ENCODE measurements around the gene SNX25. TPM values are rescaled to one million over a fixed set of nuclear protein-coding genes. Genes with fewer than 3 reads are reported as not detected.
"Not testable (repeated sequence)": the region's sequence is repeated elsewhere in the genome, so short reads cannot be mapped to it uniquely, and the experiment has no call there.

The SNX25 gene
- total RNA-seq, 4 donors from 2014 or later, result 7.1 to 113 (median 20.9) TPM

GRCh38 chr4:185358514-185358913, 149.1 kb downstream of the SNX25 start:
- no peak for DNase-seq
- H3K9me3 ChIP-seq, result no peaks in the 10 kb centered on the region
- intact Hi-C loops (cut with DNase I; ENCODE audit: low total_unique reads), result no loop called here
- H3K27ac ChIP-seq, result no peak overlapping the region
- TF ChIP-seq CTCF (IDR thresholded peaks at IDR 0.05), result no peak
- no peak for TF ChIP-seq POLR2A (IDR thresholded peaks at IDR 0.05)
- H3K4me3 ChIP-seq, result no peak overlapping the region
- no peaks in the 10 kb centered on the region for H3K36me3 ChIP-seq
- no peaks in the 10 kb centered on the region for H3K4me1 ChIP-seq
- no peaks in the 10 kb centered on the region for H3K27me3 ChIP-seq

DNA sequence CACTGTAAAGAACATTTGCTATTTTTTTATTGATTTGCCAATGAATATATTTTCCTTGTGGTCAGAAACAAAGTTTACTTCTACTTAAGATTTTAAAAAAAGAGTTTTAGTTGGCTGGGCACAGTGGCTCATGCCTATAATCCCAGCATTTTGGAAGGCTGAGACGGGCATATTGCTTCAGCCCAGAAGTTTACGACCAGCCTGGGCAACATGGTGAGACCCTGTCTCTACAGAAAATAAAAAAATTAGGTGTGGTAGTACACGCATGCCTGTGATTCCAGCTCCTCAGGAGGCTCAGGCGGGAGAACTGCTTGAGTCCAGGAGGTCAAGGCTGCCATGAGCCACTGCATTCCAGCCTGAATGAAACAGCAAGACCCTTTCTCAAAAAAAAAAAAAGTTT, 149.6 kb downstream of the SNX25 start:
- H3K36me3 ChIP-seq, result no peaks in the 10 kb centered on the region
- TF ChIP-seq POLR2A (IDR thresholded peaks at IDR 0.05) (no peak), CTCF (IDR thresholded peaks at IDR 0.05) (no peak)
- no peak overlapping the region for H3K4me3 ChIP-seq
- H3K27ac ChIP-seq, result no peak overlapping the region
- intact Hi-C loops (cut with DNase I; ENCODE audit: low total_unique reads), result no loop called here
- no peaks in the 10 kb centered on the region for H3K9me3 ChIP-seq
- DNase-seq, result no peak
- no peaks in the 10 kb centered on the region for H3K4me1 ChIP-seq
- no peaks in the 10 kb centered on the region for H3K27me3 ChIP-seq

DNA sequence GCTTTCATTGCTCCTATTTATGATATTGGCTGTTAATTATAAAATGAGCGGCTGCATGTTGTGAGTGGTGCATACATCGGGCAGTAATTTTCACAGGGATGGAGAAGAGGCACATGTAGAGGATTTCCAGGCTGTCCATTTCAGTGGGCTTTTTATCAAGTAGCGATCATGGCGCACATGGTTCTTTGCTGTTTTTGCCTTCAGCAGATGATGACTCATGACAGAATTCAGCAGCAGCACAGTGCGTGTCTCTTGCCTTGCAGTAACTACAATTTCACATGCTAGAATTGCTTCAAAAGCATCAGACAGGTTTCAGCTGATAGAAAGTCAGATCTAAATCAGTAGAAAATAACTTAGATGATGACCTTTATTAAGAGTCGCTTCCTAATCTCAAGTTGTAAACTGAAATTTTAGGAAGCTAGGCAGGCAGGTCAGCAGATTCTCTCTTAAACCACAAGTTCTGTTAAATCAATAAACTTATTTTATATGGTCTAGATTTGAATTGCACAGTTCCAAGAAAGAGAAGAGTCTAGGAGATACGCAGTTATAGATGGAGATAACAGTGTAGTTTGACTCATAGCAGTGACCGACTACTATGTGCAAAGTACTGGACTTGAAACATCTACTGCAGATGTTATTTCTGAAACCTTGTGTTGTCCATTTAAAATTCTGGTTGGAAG, 150.5 kb downstream of the SNX25 start:
- intact Hi-C loops (cut with DNase I; ENCODE audit: low total_unique reads), result no loop called here
- Histone ChIP-seq H3K9me3 (no peaks in the 10 kb centered on the region), H3K4me3 (no peak overlapping the region), H3K27me3 (no peaks in the 10 kb centered on the region), H3K36me3 (no peaks in the 10 kb centered on the region), H3K4me1 (no peaks in the 10 kb centered on the region), H3K27ac (no peak overlapping the region)
- no peak for DNase-seq
- TF ChIP-seq POLR2A (IDR thresholded peaks at IDR 0.05) (no peak), CTCF (IDR thresholded peaks at IDR 0.05) (no peak)

DNA sequence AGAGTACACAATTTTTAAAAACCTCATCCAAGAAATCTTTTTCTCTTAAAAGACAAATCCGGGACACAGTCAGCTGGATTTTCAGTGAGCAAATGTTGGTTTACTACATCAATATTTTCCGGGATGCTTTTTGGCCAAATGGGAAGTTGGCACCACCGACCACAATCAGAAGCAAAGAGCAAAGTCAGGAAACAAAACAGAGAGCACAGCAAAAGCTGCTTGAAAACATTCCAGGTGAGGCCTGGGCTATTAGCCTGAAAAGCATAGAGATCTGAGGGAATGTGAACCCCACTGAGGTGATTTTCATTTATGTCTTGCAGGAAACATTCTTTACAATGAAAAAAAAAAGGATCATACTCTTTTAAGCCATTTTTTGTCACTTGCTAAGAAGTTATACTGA, 152.5 kb downstream of the SNX25 start:
- intact Hi-C loops (cut with DNase I; ENCODE audit: low total_unique reads), result no loop called here
- H3K9me3 ChIP-seq, result no peaks in the 10 kb centered on the region
- no peaks in the 10 kb centered on the region for H3K4me1 ChIP-seq
- no peaks in the 10 kb centered on the region for H3K27me3 ChIP-seq
- no peak overlapping the region for H3K4me3 ChIP-seq
- no peak overlapping the region for H3K27ac ChIP-seq
- no peaks in the 10 kb centered on the region for H3K36me3 ChIP-seq
- no peak for DNase-seq
- no peak for TF ChIP-seq POLR2A (IDR thresholded peaks at IDR 0.05)
- no peak for TF ChIP-seq CTCF (IDR thresholded peaks at IDR 0.05)

GRCh38 chr4:185362570-185362969, 153.2 kb downstream of the SNX25 start:
- H3K4me3 ChIP-seq; DNase-seq; intact Hi-C loops (cut with DNase I; ENCODE audit: low total_unique reads); H3K36me3 ChIP-seq; H3K27ac ChIP-seq; H3K9me3 ChIP-seq; H3K27me3 ChIP-seq; H3K4me1 ChIP-seq: not testable (repeated sequence)

- no peak overlapping the region for H3K27ac ChIP-seq
- no peaks in the 10 kb centered on the region for H3K9me3 ChIP-seq
- no peak for TF ChIP-seq CTCF (IDR thresholded peaks at IDR 0.05)
- no peak for TF ChIP-seq POLR2A (IDR thresholded peaks at IDR 0.05)
- H3K36me3 ChIP-seq, result no peaks in the 10 kb centered on the region
- no peaks in the 10 kb centered on the region for H3K27me3 ChIP-seq
- no peak overlapping the region for H3K4me3 ChIP-seq
- H3K4me1 ChIP-seq, result no peaks in the 10 kb centered on the region
- intact Hi-C loops (cut with DNase I; ENCODE audit: low total_unique reads), result no loop called here
- no peak for DNase-seq
Observed at GRCh38 chr4:185363251-185363650, 153.9 kb downstream of the SNX25 start.
